ENCODE measurements around the gene WNT5A.

WNT5A gene

GRCh38 chr3:55501905-55502304 lies 14.8 kb upstream of the WNT5A start:
- no peaks in the 10 kb centered on the region for H3K9me3 ChIP-seq (ENCODE audit: control insufficient read depth, insufficient read depth, low read depth, low read length)
- POLR2A ChIA-PET: no interaction called here
- no peak overlapping the region for H3K4me3 ChIP-seq (ENCODE audit: low read depth, low read length)
- no peaks in the 10 kb centered on the region for H3K36me3 ChIP-seq (ENCODE audit: control insufficient read depth in 2 of 2, insufficient read depth in 1 of 2, low read length in 2 of 2)
- TF ChIP-seq YY1 (tag by site-specific recombination; IDR thresholded peaks at IDR 0.05): no peak
- no peak for TF ChIP-seq ZBTB49 (tag by site-specific recombination; IDR thresholded peaks at IDR 0.05; ENCODE audit: low read depth)
- no peak for TF ChIP-seq ZSCAN18 (tag by site-specific recombination; IDR thresholded peaks at IDR 0.05)
- TF ChIP-seq ZSCAN23 (tag by site-specific recombination; IDR thresholded peaks at IDR 0.05): no peak
- no peak for TF ChIP-seq SP7 (tag by site-specific recombination; IDR thresholded peaks at IDR 0.05)
- TF ChIP-seq HOXC10 (CRISPR knock-in tag; IDR thresholded peaks at IDR 0.05): no peak
- no peak for TF ChIP-seq ZNF423 (tag by site-specific recombination; IDR thresholded peaks at IDR 0.05)
- no peak for TF ChIP-seq ZNF18 (tag by site-specific recombination; IDR thresholded peaks at IDR 0.05)
- TF ChIP-seq ZNF16 (tag by site-specific recombination; IDR thresholded peaks at IDR 0.05; ENCODE audit: low read depth): no peak
- TF ChIP-seq SP3 (tag by site-specific recombination; IDR thresholded peaks at IDR 0.05): no peak
- TF ChIP-seq ZNF132 (tag by site-specific recombination; IDR thresholded peaks at IDR 0.05; ENCODE audit: borderline replicate concordance): no peak
- TF ChIP-seq ZNF621 (tag by site-specific recombination; IDR thresholded peaks at IDR 0.05): no peak
- TF ChIP-seq ZNF624 (tag by site-specific recombination; IDR thresholded peaks at IDR 0.05): no peak
- no peak for TF ChIP-seq ZNF214 (tag by site-specific recombination; IDR thresholded peaks at IDR 0.05; ENCODE audit: borderline replicate concordance)
- CTCF ChIA-PET: interaction anchor here (0.6 kb wide), 1 partner anchor 17 kb away, joined by 3 read pairs; no protein-coding TSS in a partner anchor
- no peak overlapping the region for H3K27ac ChIP-seq (ENCODE audit: extremely low read depth, low read depth, low read length)
- H3K4me1 ChIP-seq (ENCODE audit: control insufficient read depth, insufficient read depth, low read length): peaks cover 6% of the 10 kb centered on the region

GRCh38 chr3:55500555-55501330 lies 13.6 kb upstream of the WNT5A start:
- H3K9me3 ChIP-seq (ENCODE audit: control insufficient read depth, insufficient read depth, low read depth, low read length): no peaks in the 10 kb centered on the region
- no peak overlapping the region for H3K4me3 ChIP-seq (ENCODE audit: low read depth, low read length)
- H3K36me3 ChIP-seq (ENCODE audit: control insufficient read depth in 2 of 2, insufficient read depth in 1 of 2, low read length in 2 of 2): no peaks in the 10 kb centered on the region
- H3K4me1 ChIP-seq (ENCODE audit: control insufficient read depth, insufficient read depth, low read length): peaks cover 3% of the 10 kb centered on the region
- ChIA-PET POLR2A (no interaction called here), CTCF (no interaction called here)
- H3K27ac ChIP-seq (ENCODE audit: extremely low read depth, low read depth, low read length): no peak overlapping the region
- TF ChIP-seq TRIM28 (IDR thresholded peaks at IDR 0.05; ENCODE audit: borderline replicate concordance, low read length): no peak
- TF ChIP-seq ZNF302 (tag by site-specific recombination; IDR thresholded peaks at IDR 0.05; ENCODE audit: low read depth): no peak
- no peak for TF ChIP-seq KLF17 (tag by site-specific recombination; IDR thresholded peaks at IDR 0.05)
- no peak for TF ChIP-seq ZNF157 (tag by site-specific recombination; IDR thresholded peaks at IDR 0.05)
- no peak for TF ChIP-seq ZNF184 (tag by site-specific recombination; IDR thresholded peaks at IDR 0.05)
- no peak for TF ChIP-seq ZFP69B (tag by site-specific recombination; IDR thresholded peaks at IDR 0.05)
- TF ChIP-seq RBAK (tag by site-specific recombination; IDR thresholded peaks at IDR 0.05): no peak
- no peak for TF ChIP-seq HOXA7 (CRISPR knock-in tag; IDR thresholded peaks at IDR 0.05; ENCODE audit: borderline replicate concordance)
- no peak for TF ChIP-seq ZNF362 (tag by site-specific recombination; IDR thresholded peaks at IDR 0.05)
- no peak for TF ChIP-seq REPIN1 (tag by site-specific recombination; IDR thresholded peaks at IDR 0.05; ENCODE audit: low read depth)
- TF ChIP-seq SP3 (tag by site-specific recombination; IDR thresholded peaks at IDR 0.05): no peak
- no peak for TF ChIP-seq HOXD13 (CRISPR knock-in tag; IDR thresholded peaks at IDR 0.05; ENCODE audit: borderline replicate concordance)
- TF ChIP-seq ZNF155 (tag by site-specific recombination; IDR thresholded peaks at IDR 0.05): no peak
- TF ChIP-seq MEIS1 (CRISPR knock-in tag; IDR thresholded peaks at IDR 0.05; ENCODE audit: borderline replicate concordance): no peak
- TF ChIP-seq SCRT1 (tag by site-specific recombination; IDR thresholded peaks at IDR 0.05; ENCODE audit: borderline replicate concordance): no peak
- TF ChIP-seq YY1 (tag by site-specific recombination; IDR thresholded peaks at IDR 0.05): no peak
- no peak for TF ChIP-seq ZNF324 (tag by site-specific recombination; IDR thresholded peaks at IDR 0.05)

All from HEK293 (cell line).